RKO (cell line): ENCODE measurements around the gene RELL1.
A peak's percentile ranks its signal among the peaks of the same experiment; 100 is the strongest.

Experiments used
- DNase-seq: peaks from one replicate; pipeline ENCODE4 v3.0.0-alpha.2; 2016; ENCODE audit warnings: low spot score

The RELL1 gene, protein sequence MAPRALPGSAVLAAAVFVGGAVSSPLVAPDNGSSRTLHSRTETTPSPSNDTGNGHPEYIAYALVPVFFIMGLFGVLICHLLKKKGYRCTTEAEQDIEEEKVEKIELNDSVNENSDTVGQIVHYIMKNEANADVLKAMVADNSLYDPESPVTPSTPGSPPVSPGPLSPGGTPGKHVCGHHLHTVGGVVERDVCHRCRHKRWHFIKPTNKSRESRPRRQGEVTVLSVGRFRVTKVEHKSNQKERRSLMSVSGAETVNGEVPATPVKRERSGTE

DNA sequence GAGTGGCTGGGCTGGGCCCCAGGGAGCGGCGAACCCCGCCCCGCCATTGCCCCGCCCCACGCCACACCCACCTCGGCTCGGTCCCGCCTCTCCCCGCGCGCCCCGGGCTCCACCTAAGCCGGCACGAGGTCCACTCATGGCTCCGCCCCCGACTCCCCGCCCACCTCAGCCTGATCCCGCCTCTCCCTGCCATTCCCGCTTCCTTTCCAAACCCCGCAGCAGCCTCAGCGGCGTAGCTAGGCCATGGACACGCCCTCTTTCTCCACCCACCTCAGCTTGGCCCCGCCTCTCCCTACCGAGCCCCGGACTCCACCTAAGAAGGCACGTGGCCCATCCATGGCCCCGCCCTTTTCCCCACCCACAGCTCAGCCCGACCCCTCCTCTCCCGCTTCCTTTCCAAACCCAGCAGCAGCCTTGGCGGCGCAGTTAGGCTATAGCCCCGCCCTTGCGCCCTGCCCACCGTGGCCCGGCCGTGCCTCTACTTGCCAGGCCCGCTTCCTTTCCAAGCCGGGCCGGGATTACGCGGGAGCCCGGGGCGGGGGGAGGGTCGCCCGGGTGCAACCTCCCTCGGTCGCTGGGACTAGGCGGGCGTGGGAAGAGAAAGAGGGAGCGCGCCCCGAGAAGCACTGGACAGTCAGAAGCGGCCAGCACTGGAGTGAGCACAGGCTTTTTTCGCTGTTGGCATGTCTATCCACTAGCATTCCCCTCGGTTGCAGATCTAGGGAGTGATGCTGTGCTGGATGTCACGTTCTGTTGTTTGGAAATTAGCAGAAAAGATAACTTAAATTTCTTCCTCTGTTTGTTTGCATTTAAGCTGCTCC, at the start of gene RELL1:
Gene RELL1, minus strand, starts transcription at position 4 of the 821 bp plus-strand sequence. CDS start 89 bp downstream, outside the sequence.
- peak; percentile 96 for DNase-seq

DNA sequence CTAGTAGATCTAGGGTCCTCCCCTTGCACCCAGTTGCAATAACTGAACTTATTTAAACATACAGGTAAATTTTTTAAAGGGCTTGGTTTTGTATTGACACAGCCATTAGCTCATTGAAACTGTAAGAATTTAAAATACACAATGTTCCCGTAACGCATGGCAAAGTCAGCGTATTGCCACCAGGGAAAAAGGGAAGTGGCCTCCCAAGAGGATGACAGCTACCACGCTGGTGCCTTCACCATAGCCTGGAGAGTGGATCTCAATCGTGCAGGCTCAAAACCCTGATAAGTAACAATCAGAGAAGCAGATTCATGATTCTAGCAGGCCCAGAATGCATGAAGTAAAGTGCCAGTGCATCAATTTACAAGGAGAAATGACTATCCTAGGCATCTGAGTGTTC, 49.4 kb upstream of the RELL1 start:
- no peak for DNase-seq

DNA sequence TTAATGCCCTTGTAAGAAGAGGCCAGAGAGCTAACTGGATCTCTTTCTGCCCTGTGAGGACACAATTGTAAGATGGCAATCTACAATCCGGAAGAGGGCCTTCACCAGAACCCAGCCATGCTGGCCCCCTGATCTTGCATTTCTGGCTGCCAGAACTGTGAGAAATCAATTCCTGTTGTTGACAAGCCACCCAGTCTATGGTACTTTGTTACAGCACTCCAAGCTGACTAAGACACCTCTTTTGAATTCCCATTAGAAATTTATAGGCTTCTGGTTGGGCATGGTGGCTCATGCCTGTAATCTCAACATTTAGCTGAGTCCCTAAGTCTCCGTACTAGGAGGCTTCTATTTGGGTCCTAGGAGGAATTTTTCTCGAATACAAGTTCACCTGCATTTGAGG, 48.8 kb upstream of the RELL1 start:
- DNase-seq: no peak

DNA sequence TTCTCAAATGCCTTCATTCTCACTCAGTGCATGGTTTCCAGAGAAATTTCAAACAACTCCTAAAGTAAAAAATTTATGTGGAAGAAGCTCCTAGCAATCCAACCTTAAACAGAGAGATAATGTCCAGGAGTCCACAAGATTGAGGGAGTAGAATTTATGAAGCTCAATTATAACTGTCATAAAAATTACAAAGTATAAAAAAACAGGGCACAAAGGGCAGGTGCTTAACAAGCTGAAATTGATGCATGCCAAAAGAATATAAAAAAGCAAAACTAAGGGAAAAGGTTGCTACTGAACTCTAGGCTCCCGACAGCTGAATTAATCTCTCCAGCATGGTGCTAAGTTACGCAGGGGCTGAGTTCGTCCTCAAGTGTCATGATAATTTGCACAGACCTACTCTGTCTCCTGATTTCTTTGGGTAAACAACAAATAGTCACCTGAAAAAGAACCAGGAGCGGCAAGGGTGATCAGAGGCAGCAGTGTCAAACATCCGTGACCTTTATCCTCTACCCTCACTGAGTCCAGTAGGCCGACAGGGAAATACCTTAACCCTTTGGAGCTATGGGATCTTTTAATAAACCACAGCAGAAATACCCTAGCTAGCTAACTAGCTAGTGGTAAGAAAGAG, 47.2 kb upstream of the RELL1 start:
- no peak for DNase-seq

DNA sequence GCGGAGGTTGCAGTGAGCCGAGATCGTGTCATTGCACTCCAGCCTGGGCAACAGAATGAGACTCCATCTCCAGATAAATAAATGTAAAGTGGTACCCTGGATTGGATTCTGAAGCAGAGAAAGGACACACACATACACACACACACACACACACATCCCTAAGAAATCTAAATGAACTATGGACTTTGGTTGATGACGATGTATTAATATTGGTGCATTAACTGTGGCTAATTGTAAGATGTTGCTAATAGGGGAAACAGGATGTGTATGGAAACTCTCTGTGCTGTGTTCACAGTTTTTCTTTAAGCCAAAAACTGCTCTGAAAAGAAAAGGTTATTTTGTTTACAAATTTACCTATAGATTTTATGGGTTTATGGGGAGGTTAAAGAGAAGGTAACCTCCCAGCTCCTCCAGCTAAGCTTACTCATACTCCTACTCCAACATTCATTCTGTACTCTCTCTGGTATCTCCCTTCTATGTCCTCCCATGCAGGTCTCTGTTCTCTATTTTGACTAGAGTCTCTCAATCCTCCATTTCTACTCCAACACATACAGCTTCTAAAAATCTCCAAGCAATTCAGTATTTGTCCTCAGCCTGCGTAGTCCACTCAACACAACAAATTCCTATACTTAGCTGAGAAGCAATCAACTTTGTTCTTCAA, 46.5 kb upstream of the RELL1 start:
- no peak for DNase-seq

DNA sequence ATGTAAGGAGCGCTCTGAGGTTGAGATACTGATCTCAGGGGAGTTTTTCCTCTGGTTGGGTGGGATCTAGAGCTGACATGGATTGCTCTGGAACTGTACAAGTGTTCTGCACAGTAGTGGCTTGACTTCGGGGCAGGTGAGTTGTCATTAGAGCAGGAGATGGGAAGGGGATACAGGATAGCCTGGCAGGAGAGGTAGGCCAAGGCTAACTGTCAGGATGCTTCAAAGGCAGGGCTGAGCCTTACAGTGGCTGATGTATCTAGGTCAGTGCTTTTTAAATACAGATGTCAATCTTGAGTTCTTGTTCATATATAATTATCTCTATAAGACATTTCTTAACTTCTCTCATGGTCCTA, 43.5 kb upstream of the RELL1 start:
- DNase-seq: no peak

DNA sequence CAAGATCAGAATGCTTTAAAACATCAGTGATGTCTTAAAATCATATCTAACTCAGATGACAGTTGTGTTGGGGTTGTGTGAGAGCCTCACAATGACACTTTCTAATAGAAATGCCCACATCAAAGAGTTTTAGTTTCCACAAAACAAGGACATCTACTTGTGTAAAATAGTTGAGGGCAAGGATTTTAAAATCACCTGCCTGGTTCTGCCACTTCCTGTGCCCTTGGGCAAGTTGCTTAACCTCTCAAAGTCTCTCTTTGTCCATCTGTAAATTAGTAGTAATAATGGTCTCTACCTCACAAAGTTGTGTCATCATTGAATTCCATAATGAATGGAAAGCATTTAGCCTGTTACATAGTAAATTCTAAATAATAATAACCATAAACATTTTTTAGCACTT, 41.9 kb upstream of the RELL1 start:
- no peak for DNase-seq

DNA sequence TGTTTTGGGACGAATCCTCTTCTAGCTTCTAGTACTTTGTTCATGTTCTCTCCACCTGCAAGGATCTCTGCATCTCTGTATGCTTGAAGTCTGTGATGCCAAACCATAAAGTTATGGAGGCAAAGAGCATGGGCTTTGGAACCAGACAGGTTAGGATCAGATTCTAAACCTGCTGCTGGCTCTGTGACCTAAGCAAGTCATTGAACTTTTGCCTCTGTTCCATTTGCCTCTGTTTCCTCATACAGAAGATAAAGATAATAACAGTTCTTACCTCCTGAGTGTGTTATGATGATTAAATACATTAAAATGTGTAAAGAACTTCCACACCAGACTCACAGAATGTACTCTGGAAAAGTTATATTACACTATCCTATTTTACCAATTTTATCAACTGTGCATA, 41.5 kb upstream of the RELL1 start:
- no peak for DNase-seq

DNA sequence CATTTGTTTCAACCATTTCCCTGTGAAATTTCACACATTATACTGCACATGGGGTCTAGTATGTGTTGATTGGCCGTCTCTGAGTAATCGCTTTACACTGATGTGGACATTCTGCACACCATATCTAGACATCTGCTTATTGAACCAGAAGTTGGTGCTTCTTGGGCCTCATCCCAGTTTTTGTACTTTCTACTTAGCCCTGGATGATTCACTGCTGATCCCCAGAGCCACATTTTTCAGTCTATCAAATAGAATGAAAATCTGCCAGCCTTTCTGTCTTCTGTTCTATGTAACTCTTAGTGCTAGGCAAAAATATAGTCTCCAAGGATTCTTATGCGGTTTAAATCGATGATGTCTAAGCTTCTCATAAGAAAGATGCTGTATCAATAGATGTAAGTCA, 40.5 kb upstream of the RELL1 start:
- no peak for DNase-seq

DNA sequence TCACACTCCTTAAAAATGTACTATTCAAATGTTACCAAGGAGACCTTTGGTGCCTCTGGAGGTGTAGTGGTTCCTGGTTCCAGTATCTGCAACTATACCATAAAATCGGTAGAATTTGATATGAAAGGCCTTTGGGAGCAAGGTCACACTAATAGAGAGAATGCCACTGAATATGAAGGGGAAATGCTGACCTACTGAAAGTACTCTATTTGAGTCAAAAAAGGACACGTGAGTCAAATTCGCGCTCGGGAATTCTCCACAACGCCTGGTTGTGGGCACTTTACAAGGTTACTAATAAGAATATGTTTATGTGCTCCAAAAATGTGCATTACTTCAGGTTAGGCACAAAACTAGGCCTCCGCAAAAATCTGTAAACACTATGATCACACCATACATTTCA, 39.5 kb upstream of the RELL1 start:
- DNase-seq: no peak

DNA sequence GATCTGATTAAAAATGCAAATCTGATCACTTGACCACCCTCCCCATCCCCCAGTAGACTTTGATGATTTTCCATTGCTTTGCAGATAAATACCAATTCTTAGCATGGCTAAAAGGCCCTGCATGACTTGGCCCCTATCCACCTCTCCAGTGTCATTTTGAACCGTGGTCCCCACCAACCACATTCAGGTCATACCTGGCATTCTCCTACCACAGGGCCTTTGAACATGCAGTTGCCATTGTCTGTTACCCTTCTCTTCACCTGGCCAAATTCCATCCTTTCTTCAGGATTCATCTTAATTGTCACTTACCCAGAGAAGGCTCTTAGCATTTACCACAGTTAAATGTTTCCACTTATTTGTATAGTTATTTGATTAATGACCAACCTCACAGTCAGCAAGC, 36.9 kb upstream of the RELL1 start:
- DNase-seq: no peak

DNA sequence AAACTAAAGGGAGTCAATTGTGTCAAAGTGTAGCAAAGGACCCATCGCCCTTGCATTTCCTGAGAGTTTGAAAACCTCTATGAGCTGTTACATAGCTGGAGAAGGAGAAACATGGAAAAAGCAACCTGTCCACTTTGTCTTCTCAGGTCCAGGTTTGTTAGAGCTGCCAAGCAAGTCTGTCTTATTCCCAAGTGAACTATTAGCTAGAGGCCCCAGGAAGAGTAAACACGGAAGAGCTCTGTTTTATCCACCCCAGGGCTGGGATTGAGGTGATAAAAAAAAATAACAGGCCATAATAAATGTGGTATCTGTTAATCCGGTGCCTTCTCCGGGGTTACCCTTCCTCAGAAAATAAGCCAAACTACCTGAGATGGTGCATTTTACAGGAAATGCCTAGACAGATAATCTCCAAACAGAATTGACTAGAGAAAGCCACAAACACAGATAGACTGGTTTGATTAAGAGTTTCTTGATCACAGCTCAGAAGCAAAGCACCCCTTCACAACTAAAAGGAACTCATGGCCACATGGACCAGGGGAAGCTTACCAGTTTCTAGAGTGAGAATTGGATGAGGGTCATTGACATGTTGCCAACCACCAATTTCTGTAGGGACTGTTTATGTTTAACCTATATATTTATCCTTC, 35.9 kb upstream of the RELL1 start:
- DNase-seq: no peak

DNA sequence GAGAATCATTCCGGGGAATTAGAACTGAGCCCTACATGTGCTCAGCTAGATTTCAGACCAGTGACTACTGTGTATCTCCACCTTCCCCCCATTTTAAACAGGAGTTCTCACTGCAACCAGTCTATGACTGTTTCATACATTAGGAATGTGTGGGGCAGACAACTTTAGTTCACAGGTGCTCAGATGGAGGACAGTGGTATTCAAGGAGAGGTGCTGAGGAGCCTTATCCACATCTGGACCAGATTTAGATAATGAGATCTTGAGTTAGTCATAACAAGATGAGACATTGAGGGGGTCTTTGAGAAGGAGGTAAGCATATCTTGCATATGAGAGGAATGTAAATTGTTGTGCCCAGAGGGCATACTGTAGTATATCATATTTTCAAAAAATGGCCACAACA, 32.8 kb upstream of the RELL1 start:
- no peak for DNase-seq

DNA sequence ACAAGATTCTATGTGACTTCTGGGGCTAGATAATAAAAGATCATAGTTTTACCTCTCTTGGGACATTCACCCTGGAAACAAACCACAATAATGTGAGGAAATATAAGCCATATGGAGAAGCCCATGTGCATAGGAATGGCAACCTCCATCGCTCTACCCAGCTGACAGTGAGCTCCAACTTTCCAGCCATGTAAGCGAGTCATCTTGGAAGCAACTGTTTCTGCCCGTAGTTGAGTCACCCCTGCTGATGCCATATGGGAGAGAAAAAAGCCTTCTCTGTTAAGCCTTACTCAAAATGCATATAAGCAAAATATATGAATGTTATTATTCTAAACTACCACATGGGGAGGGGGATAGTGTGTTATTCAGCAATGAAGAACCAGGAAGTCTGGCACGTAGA, 31.4 kb upstream of the RELL1 start:
- DNase-seq: peak; percentile 67

DNA sequence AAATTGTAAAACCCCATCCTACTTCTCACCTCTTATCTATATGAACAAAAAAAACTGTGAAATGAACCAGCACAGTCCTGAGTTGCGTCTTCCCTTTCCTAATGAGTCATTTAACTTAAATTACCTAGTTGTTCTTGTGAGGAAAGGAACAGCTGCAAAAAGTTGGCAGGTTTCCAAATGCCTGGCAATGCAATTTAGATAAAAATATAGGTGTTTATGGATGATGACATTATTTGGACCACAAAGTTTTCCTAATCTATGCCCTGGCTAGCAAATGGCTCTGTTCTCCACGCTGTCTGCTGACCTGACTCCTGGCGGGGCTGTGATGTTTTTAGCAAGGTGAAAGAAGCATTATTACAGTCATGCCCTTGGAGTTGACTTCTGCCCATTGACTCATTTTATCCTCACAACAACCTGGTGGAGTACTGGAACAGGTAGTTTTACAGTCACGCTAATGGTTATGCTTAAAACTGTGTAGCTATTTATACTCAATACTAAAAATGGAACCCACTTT, 29.8 kb upstream of the RELL1 start:
- peak; percentile 22 for DNase-seq

DNA sequence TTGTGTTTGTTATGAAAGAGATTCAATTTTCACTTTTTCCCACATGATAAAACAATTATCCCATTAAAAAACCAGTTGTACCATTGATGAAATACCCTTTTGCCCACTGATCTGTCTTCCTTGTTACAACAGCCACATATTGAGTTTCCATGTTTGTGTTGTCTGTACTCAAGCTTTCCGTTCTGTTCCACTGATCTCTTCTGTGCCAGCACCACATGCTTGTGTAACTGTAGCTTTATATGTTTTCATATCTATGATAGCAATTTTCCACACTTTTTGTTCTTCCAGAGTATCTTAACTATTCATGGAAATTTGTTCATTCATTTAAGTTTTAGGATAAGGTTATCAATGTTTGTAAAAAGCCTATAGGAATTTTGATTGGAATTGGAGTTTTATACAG, 24.3 kb upstream of the RELL1 start:
- DNase-seq: no peak

DNA sequence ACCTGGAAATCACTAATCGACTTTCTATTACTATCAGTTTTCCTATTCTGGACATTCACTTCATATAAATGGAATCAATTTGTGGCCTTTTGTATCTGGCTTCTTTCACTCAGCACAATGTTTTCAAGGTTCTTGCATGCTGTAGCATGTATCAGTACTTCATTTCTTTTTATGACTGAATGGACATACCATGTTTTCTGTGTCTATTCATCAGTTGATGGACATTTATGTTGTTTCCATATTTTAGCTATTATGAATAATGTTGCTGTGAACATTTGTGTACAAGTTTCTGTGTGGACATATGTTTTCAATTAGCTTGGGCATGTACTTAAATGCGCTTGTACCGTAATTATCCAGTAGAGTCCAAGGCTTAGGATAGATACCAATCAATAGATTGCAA, 19.9 kb upstream of the RELL1 start:
- no peak for DNase-seq

DNA sequence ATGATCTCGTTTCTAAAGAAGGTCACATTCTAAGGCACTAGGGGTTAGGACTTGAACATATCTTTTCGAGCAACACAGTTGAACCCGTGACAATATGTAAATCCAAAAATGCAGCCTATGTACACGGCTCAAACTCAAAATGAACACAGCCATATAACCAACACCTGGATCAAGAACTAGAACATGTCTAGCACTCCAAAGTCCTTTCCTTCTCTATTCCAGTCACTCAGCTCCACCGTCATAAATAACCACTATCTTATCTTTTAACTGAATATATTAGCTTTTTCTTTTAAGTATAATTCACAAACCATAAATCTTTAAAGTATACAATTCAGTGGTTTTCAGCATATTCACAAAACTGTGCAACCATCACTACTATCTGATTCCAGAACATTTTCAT, 19.4 kb upstream of the RELL1 start:
- DNase-seq: no peak

DNA sequence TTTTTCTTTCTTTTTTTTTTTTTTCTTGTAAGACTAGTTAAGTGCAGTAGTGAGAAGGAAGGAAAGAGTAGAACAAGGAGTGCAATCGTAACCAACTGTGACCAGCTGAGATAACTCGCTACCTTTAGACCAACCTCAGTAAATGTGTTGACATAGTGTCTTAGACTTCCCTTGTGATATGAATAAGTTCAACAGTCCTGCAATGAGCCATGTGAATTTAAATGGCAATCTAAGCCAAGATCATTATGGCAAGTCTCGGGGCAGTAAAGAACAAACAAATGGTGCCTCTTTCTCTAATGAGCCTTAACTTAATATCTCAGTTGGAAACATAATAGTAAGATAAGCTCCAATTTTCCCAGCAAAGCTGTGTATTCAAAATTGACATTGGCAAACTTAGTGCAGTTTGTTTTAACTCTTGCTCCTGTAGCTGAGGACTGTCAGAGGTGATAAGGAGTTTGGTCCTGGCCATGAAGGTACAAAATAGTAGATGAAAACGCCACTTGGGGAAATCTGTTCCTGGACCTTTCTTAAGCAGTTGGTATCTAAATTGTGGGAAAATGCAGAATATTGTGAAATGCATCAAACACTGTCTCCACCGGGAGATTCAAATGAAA, 13.8 kb upstream of the RELL1 start:
- no peak for DNase-seq

DNA sequence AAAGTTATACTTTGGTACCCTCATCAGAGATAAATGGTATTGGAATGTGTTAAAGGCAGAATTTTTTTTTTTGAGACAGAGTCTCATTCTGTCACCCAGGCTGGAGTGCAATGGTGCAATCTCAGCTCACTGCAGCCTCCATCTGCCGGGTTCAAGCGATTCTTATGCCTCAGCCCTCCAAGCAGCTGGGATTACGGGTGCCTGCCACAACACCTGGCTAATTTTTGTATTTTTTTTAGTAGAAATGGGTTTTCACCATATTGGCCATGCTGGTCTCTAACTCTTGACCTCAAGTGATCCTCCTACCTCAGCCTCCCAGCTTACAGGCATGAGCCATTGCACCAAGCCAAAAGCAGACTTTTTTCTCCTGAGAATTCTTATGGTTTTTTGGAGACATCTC, 11.4 kb upstream of the RELL1 start:
- DNase-seq: no peak

DNA sequence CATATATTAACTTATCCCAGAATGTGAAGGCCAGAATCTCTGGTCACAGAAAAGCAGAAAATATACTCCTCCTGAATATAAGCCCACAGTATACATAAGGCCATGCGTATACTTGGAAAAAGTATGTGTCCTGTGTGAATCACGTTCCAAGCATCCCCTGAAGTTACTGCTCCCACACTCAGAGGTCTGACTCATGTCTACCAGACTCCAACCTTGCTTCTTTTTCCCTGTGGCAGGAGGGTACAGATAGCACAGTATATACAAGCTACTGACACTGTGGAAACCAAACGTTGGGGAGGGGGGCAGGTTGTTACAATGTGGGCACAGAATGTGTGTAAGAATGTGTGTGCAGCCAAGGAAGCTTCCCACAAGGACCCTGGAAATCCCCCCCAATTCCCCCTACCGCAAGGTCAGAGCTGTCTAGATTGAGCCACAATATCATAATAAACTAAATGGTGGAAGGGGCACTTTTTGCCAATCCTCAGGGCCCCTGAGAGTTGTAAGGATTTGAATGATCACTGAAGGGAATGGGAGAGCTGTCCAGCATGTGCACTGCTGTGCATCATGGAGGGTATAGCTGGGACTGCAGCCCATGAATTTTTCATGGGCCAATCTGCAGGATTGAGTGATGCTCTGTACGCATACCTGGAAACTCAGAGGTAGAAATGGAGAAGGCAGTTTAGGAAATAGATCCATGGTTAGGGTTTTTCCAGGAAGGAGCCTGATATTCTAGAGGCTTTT, 7.4 kb upstream of the RELL1 start:
- DNase-seq: peak; percentile 89
